OCI-LY1 (cell line): ENCODE measurements around the gene APOH.

Experiments used
- CTCF ChIP-seq: fragments of 200-600 bp; sonication (generic), shearing (Covaris generic); IDR thresholded peaks from 2 replicates; pipeline ENCODE4 v1.5.1; 2017; ENCODE audit warnings: mild to moderate bottlenecking, antibody characterized with exemption, low read length, moderate library complexity, mixed read lengths
- EZH2 ChIP-seq: fragments of 200-600 bp; sonication (generic), shearing (Covaris generic); IDR thresholded peaks from 2 replicates; pipeline ENCODE4 v1.8.0; 2017; ENCODE audit warnings: borderline replicate concordance, mixed run types, mild to moderate bottlenecking, antibody characterized with exemption, low read length, moderate library complexity, mixed read lengths

- TF ChIP-seq CTCF (no peak), EZH2 (no peak)
These were observed 44.8 kb downstream of the APOH start for GRCh38 chr17:66184392-66184791.
